Measurements from ENCODE around the gene HOXA2.

- no peak for TF ChIP-seq CTCF (IDR thresholded peaks at IDR 0.05)
- TF ChIP-seq POLR2A (IDR thresholded peaks at IDR 0.05), result no peak
Observed at GRCh38 chr7:27064661-27065060, 37.8 kb downstream of the HOXA2 start.
